Small intestine (tissue), 7 donors: ENCODE measurements around the gene CELF2. TPM values are rescaled to one million over a fixed set of nuclear protein-coding genes. Genes with fewer than 3 reads are reported as not detected.

Experiments
- DNase-seq, 2 donors: peaks; one replicate each; pipeline versions ENCODE4 v3.0.0 to v3.0.0-alpha.2; 2013
- FAIRE-seq: peaks from 2 replicates; lab custom pipeline; 2012; peaks lifted over from hg19 to GRCh38; lab: Jason Lieb, UNC
- H3K27ac ChIP-seq, 3 donors: one replicate each; pipeline ENCODE4 v1.5.1; 2013; ENCODE audit warnings: low read length in 2 of 3, mild to moderate bottlenecking in 2 of 3, control low read depth in 1 of 3, inconsistent platforms in 1 of 3, low read depth in 1 of 3, moderate library complexity in 1 of 3
- H3K27me3 ChIP-seq, 3 donors: one replicate each; pipeline ENCODE4 v1.6.1; 2013; ENCODE audit warnings: low read length in 3 of 3, inconsistent platforms in 1 of 3; ENCODE audit not compliant: control insufficient read depth in 3 of 3, insufficient read depth in 3 of 3
- H3K36me3 ChIP-seq, 3 donors: one replicate each; pipeline ENCODE4 v1.6.1; 2013; ENCODE audit warnings: low read length in 3 of 3, inconsistent platforms in 1 of 3, low read depth in 1 of 3, mild to moderate bottlenecking in 1 of 3, moderate library complexity in 1 of 3; ENCODE audit not compliant: control insufficient read depth in 3 of 3, insufficient read depth in 2 of 3
- H3K4me1 ChIP-seq, 3 donors: one replicate each; pipeline ENCODE4 v1.6.1; 2013; ENCODE audit warnings: low read length in 2 of 3, inconsistent platforms in 1 of 3, low read depth in 1 of 3, mild to moderate bottlenecking in 1 of 3, moderate library complexity in 1 of 3; ENCODE audit not compliant: control insufficient read depth in 3 of 3, insufficient read depth in 2 of 3
- H3K4me3 ChIP-seq, 3 donors: one replicate each; pipeline ENCODE4 v1.5.1; 2013; ENCODE audit warnings: low read length in 3 of 3, control low read depth in 1 of 3, inconsistent platforms in 1 of 3, low read depth in 1 of 3, mild to moderate bottlenecking in 1 of 3, moderate library complexity in 1 of 3
- H3K9me3 ChIP-seq, 2 donors: one replicate each; pipeline ENCODE4 v1.6.1; 2013; ENCODE audit warnings: low read depth in 1 of 2, low read length in 1 of 2; ENCODE audit not compliant: control insufficient read depth in 2 of 2, insufficient read depth in 1 of 2
- WGBS, 3 donors: extraction: QIAGEN DNeasy Blood & Tissue Kit; methylation state at CpG; one replicate each; pipeline ENCODE4 v1.1.7; 2013; 5-methylcytosine and 5-hydroxymethylcytosine counted together
- polyA plus RNA-seq, 4 donors: library from polyadenylated mRNA; stranded (reverse) in 3 of 4; unstranded in 1 of 4; fragments of 200-250 nt in 3 of 4; fragments of 120-200 nt in 1 of 4; gene quantifications; one replicate each; pipeline versions ENCODE4 v1.2.1 to v1.2.3, GENCODE V29; 2013
- donor health status: healthy with polysubstance abuse.
- donor health status: control.
- donor health status: control.
- donor health status: Bipolar disorder and iron deficiency.
- donor health status: healthy.

The CELF2 gene
- polyA plus RNA-seq, 4 donors: 1.8 to 11.6 (median 6.1) TPM

DNA sequence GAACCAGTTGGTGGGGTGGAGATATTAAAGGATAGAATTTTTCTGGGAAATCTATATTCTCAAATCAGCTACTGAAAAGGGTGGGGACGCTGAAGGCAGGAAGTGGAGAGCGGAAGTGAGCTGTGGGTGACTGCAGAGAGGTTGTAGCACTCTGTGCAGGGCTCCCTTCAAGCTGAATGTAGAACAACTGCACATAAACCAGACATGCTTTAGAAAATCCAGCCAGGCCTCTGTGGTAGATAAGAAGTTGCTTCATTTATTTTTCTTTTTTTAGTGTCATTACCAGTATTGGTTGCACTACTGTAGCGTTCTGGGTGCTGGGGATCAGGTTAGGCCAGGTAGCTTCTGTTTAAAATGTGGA lies 127.8 kb downstream of the CELF2 start:
- FAIRE-seq: no peak
- H3K9me3 ChIP-seq: no peaks in the 10 kb centered on the region
- peak overlapping the region in 2 of 3 donors; percentile 63 to 66 for H3K27ac ChIP-seq
- peak in 1 of 2 donors; percentile 59 for DNase-seq
- peaks cover 4 to 16% (median 6%) of the 10 kb centered on the region in 3 donors for H3K4me1 ChIP-seq
- H3K4me3 ChIP-seq: no peak overlapping the region
- 52 to 80% (median 68%) methylated on average over 3 of the region's 3 CpGs for WGBS, 3 donors
- no peaks in the 10 kb centered on the region for H3K36me3 ChIP-seq
- no peaks in the 10 kb centered on the region for H3K27me3 ChIP-seq

DNA sequence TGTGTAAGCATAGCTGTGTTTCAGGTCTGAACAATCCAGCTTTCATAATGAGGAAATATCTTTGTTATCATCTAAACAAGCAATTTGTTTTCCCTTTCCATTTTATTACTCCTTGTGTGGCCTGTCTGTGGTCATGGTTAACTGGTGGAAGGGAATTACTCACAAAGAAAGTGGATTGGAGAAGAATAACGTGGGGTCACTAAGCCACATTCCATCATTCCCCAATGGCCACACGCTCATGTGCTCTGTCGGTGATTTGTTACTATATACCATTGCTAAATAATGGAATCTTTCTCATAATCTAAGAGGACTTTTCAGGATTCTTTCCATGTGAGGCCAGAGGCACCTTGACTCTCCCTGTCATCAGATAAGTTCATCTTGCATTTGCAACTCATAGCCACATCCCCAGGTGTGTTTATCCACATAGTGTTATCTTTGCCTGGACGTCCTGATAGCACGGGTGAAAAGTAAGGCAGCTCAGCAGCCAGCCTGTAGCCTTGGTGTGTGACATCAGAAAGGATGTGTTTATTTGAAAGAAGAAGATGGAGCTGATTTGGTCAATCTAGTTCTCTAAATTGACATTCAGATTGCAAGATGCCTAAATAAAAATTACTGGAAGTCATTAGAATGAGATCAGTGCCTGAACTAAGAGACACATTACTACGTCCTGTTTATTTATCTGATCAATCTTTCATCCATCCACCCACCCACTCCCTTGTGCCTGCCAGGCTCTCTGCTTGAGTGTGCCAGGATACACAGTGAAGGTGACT lies 128.9 kb downstream of the CELF2 start:
- WGBS, 3 donors: 39 to 44% (median 43%) methylated on average over 6 of the region's 6 CpGs
- Histone ChIP-seq H3K9me3 (no peaks in the 10 kb centered on the region), H3K27me3 (no peaks in the 10 kb centered on the region), H3K4me1 (peaks cover 4 to 8% (median 7%) of the 10 kb centered on the region in 3 donors), H3K4me3 (no peak overlapping the region), H3K27ac (peak overlapping the region in 2 of 3 donors; percentile 14 to 73), H3K36me3 (no peaks in the 10 kb centered on the region)
- no peak for FAIRE-seq
- no peak for DNase-seq

DNA sequence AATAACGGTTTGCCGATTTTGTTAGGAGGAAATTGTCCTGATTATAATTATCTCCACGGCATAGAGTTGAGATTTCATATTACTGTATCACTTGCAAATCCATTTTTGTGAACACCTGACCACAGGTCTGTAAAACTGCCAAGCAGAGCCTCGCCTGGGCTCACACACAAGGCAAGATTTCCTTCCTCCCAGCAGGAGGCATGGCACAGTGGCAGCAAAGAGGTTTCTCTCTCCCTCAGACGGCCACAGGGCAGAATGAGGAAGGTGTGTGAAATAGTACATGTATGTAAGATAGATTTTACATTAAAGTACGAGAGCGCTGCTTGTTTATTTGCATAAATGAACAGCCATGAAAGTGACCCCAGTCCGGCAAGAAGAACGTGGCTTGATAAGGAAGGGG lies 130.1 kb downstream of the CELF2 start:
- Histone ChIP-seq H3K4me3 (no peak overlapping the region), H3K27me3 (no peaks in the 10 kb centered on the region), H3K4me1 (peaks cover 3 to 8% (median 4%) of the 10 kb centered on the region in 3 donors), H3K27ac (peak overlapping the region in 2 of 3 donors; percentile 57 to 73), H3K36me3 (no peaks in the 10 kb centered on the region), H3K9me3 (no peaks in the 10 kb centered on the region)
- FAIRE-seq (no peak), DNase-seq (no peak)
- WGBS, 3 donors: 39 to 54% (median 44%) methylated on average over 9 of the region's 9 CpGs

DNA sequence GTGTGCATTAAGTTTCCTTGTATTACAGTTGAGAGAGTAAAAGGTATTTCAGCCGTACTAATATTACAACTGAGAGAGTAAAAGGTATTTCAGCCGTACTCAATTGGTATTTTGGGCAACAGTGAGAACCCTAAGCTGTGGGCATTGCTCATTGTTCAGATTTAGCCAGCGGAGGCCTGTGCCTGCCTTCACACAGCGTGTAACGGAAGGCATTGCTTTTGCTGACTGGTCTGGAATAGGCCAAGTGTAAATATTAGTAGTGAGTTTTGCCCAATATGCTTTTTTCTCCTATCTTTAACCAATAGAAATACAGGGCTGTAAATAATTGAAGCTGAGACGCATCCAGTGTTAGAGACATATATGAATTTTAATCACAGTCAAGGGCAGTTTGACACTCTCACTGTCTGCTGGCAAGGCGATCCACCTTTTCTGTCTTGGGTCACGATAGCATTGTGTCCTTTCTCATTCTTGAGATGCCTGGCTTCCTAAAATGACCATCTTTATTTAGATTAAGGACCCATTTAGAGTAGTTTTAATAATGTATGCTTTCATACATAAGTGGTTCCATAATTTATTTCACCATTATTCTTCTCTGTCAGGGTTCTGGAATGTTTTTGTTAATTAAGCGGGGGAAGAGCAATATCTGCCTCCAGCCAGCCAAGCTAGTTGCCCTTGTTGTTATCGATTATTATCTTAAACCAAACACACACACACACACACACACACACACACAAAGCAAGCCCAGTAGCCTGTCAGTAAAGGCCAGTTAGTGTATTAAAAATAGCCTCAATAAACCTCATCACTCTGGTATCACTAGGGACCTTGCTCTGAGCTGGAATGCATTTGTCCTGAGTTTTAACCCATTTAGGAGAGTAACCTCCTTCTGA lies 130.7 kb downstream of the CELF2 start:
- FAIRE-seq (no peak), DNase-seq (no peak)
- no peaks in the 10 kb centered on the region for H3K9me3 ChIP-seq
- WGBS, 3 donors: 80 to 86% (median 80%) methylated on average over 10 of the region's 10 CpGs
- peaks cover 3 to 8% (median 4%) of the 10 kb centered on the region in 3 donors for H3K4me1 ChIP-seq
- peak overlapping the region in 2 of 3 donors; percentile 56 to 57 for H3K27ac ChIP-seq
- no peaks in the 10 kb centered on the region for H3K36me3 ChIP-seq
- H3K27me3 ChIP-seq: no peaks in the 10 kb centered on the region
- no peak overlapping the region for H3K4me3 ChIP-seq

DNA sequence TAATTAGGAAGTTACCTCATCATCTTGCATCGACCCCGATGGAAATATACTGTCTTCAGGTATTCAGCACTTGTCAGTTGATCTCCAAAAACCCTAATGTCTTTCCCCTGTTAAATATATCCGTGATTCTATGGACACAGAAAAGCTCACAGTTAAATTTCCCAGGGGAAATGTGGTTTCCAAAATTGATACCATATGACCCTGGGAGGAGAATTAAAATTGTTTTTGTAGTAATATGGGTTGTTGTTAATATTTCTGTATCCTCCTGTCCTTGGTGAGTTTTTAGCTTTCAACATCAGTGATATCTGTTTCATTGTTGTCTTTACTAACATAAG lies 132.1 kb downstream of the CELF2 start:
- Histone ChIP-seq H3K4me3 (no peak overlapping the region), H3K9me3 (no peaks in the 10 kb centered on the region), H3K36me3 (no peaks in the 10 kb centered on the region), H3K27ac (peak overlapping the region in 2 of 3 donors; percentile 18 to 79), H3K4me1 (peaks cover 3 to 8% (median 4%) of the 10 kb centered on the region in 3 donors), H3K27me3 (no peaks in the 10 kb centered on the region)
- WGBS, 3 donors: 72 to 87% (median 72%) methylated on average over 3 of the region's 3 CpGs
- FAIRE-seq (no peak), DNase-seq (no peak)

DNA sequence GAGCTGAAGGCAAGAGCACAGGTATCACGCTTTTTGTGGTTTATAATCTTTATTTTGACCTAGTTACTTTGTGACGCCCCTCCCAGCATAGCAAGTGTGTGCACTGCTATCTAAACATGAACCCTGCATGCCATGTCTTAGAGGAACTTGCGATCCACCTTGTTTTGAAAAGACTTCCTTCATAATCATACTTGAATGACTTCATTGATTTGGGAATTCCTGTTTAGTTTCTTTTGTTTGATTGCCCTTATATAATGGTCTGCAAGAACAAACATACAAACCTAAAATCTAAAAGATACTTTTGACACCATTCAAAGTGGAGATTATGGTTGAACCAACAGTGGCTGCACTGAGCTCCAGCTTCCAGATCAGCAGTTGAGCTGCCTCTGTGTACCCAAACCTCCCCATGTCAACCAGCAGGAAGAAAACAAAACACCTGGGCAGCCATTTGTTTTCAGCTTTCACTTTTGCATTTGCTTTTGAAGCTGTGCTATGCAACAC lies 132.6 kb downstream of the CELF2 start:
- Histone ChIP-seq H3K4me1 (peaks cover 3 to 8% (median 4%) of the 10 kb centered on the region in 3 donors), H3K27ac (peak overlapping the region in 2 of 3 donors; percentile 24 to 80), H3K36me3 (no peaks in the 10 kb centered on the region), H3K9me3 (no peaks in the 10 kb centered on the region), H3K4me3 (no peak overlapping the region), H3K27me3 (no peaks in the 10 kb centered on the region)
- DNase-seq (peak in 1 of 2 donors; percentile 61), FAIRE-seq (no peak)
- WGBS, 3 donors: 29 to 54% (median 34%) methylated on average over 3 of the region's 3 CpGs

DNA sequence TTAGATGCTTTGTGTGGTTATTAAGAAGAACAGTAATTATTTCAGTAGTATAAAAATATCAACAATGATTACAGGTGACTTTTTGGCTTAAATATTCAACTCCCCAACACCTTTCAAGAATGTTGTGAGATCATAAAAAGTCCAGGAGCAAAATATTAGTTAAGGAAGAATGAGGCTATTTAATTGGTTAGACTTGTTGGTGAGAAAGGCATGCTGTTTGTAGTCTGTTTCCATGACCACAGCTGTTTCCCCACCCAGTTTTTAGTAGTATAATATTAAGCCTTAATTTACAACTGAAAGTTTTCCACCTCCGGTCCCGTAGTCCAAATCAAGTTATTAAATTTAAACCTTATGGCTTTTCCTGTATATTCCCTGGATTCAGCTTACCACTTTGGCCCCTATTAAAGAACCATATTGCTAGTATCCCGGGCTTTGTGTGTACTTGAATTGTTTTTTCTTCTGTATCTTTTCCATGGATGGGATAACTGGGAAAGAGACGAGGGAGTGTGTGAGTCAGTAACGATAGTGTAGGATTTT lies 133.3 kb downstream of the CELF2 start:
- DNase-seq: no peak
- no peak overlapping the region for H3K4me3 ChIP-seq
- FAIRE-seq: no peak
- H3K4me1 ChIP-seq: peaks cover 2 to 8% (median 4%) of the 10 kb centered on the region in 3 donors
- H3K36me3 ChIP-seq: no peaks in the 10 kb centered on the region
- no peaks in the 10 kb centered on the region for H3K9me3 ChIP-seq
- H3K27ac ChIP-seq: peak overlapping the region in 1 of 3 donors; percentile 49
- no peaks in the 10 kb centered on the region for H3K27me3 ChIP-seq
- WGBS, 3 donors: 43 to 54% (median 44%) methylated on average over 5 of the region's 5 CpGs

DNA sequence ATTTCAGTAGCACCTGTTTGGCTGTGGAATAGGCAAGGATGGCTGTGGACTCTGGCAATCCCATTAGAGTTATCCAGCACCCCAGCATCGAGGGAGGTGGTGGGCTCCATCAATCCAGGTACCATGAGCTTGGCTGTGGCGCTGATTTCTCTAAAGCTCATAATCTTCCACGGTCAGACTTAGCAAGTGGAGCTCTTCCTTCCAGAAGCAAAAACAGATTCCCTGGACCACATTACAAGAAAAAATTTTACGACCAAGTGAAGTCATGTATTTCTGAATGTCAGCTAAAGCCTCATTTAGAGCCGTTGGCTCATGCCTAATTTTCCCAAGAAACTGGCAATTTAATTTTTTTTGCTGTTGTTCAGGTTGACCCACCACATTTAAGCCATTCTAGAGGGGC lies 135.1 kb downstream of the CELF2 start:
- Histone ChIP-seq H3K4me3 (no peak overlapping the region), H3K36me3 (no peaks in the 10 kb centered on the region), H3K27me3 (no peaks in the 10 kb centered on the region), H3K9me3 (no peaks in the 10 kb centered on the region), H3K27ac (no peak overlapping the region), H3K4me1 (peaks cover 0 to 8% (median 4%) of the 10 kb centered on the region in 3 donors)
- WGBS, 3 donors: 90 to 95% (median 95%) methylated on average over 5 of the region's 5 CpGs
- no peak for DNase-seq
- FAIRE-seq: no peak
